ENCODE data around the gene TOP2A.

The TOP2A gene

DNA sequence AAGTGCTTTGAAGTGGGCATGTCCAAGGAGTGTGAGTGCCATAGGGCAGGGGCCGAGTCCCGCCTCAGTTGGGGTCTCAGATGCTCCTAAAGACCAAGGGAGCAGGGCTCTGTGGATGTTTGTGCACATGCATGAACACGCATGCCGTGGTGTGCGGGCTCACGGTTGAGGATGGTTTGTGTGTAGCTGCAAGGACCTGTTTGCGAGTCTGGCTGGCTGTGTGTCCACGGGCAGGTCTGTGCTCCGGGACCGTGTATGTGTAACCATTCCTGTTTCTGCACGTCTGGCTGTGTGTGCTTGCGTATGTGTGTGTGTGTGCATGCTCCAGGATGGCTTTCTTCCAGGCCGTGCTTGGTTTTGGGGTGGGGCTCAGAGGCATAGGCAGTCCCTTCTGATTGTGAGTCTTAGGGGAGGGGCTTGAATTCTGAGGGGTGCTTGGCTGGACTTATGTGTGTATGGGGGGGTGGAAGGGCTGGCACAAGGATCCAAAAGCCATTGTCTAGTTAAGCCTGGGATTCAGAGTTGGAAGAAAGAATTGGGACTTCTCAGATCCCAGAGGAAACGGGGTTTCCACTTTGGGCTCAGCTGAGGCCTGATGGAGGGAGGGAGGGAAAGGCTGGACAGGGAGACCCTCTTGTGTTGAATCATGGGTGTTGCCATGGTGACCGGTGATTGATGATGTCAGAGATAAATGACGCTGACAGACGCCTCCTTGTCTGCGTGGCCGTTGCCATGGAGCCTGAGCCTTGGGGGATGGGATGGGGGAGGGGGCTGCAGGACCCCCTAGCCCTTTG lies 67.6 kb downstream of the TOP2A start:
- TF ChIP-seq, protein P1, sequence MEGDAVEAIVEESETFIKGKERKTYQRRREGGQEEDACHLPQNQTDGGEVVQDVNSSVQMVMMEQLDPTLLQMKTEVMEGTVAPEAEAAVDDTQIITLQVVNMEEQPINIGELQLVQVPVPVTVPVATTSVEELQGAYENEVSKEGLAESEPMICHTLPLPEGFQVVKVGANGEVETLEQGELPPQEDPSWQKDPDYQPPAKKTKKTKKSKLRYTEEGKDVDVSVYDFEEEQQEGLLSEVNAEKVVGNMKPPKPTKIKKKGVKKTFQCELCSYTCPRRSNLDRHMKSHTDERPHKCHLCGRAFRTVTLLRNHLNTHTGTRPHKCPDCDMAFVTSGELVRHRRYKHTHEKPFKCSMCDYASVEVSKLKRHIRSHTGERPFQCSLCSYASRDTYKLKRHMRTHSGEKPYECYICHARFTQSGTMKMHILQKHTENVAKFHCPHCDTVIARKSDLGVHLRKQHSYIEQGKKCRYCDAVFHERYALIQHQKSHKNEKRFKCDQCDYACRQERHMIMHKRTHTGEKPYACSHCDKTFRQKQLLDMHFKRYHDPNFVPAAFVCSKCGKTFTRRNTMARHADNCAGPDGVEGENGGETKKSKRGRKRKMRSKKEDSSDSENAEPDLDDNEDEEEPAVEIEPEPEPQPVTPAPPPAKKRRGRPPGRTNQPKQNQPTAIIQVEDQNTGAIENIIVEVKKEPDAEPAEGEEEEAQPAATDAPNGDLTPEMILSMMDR (IDR thresholded peaks at IDR 0.05; ENCODE audit: borderline replicate concordance, control extremely low read depth, extremely low read depth, insufficient read depth, missing control alignments), result no peak
- in situ Hi-C loops (cut with MboI; ENCODE audit: low sequenced_read_pairs, unreplicated experiment), result loop anchor here (5.0 kb wide), 1 partner anchor 48 kb away; no protein-coding TSS in a partner anchor

DNA sequence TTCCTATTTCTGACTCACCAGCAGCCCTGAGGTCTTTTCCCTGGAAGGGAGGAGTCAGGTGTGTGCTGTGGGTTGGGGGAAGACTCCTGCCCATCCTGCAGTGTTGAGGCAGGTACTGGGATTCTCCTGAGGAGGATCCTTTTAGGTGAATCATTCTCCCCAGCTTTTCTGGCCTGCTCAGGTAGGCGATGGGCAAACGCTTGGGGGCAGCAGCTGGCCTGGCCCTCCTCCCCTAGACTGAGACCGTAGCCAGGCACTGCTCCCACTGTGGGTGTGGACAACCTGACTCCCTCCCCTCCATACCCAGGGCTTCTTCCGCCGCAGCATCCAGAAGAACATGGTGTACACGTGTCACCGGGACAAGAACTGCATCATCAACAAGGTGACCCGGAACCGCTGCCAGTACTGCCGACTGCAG lies 68.2 kb downstream of the TOP2A start:
- DNase-seq (ENCODE audit: low spot score), result no peak
- TF ChIP-seq, protein P1 (IDR thresholded peaks at IDR 0.05; ENCODE audit: borderline replicate concordance, control extremely low read depth, extremely low read depth, insufficient read depth, missing control alignments), result no peak
- in situ Hi-C loops (cut with MboI; ENCODE audit: low sequenced_read_pairs, unreplicated experiment), result no loop called here

More for the DNA sequence above, 67.6 kb downstream of the TOP2A start:
- no peak for DNase-seq (ENCODE audit: low spot score)

DNA sequence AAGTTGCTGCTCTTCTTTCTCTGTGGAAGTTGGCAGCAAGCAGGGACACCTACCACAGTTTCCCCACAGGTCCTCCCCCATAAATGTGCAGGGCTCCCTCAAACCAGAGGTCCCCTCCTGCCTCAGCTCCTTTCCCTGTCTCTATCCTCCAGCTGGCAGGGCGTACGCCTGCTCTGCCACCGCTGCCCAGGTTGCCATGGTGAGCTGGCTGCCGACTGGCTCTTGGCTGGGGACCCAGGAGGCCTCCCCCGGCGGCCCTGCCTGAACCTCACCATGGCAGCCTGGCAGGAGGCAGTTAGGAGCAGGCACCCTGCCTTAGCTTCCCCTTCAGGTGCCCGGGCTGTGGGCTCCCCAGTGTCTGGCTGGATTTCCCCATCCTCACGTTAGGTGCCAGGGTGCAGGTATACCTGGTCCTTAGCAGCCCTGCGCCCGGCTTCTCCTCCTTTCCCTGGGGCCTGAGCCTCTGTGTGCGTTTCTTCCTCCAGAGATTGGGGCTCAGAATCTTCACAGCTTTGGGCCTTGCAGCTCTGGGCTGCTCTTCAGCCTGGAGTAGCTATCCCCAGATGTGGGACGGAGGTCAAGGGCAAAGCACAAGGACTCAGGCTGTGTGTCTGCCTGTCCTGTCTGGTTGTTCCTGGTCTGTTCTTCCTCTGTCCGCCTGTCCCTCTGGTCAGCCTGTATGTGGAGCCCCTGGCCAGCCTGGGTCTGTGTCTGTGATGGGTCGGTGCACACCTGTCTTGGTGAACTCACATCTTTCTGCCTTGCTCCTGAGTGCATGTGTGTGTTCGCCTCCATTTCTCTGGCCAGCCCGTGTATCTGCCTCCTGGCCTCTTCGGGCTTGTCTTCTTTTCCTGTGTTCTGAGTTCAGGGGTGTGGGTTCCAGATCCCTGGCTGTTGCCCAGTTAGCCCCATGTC lies 68.9 kb downstream of the TOP2A start:
- TF ChIP-seq, protein P1 (IDR thresholded peaks at IDR 0.05; ENCODE audit: borderline replicate concordance, control extremely low read depth, extremely low read depth, insufficient read depth, missing control alignments), result no peak
- DNase-seq (ENCODE audit: low spot score), result no peak
- in situ Hi-C loops (cut with MboI; ENCODE audit: low sequenced_read_pairs, unreplicated experiment), result no loop called here

DNA sequence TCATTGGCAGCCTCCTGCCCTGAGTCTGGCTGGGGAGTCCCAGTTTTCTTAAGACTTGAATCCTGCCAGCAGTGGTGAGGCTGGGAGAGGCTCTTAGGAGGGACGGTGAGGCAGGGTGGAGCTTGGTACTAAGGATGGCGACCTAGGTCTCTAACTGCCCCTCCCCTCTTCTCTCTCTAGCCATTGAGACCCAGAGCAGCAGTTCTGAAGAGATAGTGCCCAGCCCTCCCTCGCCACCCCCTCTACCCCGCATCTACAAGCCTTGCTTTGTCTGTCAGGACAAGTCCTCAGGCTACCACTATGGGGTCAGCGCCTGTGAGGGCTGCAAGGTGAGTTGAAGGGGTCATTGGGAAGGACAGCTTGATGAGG lies 69.6 kb downstream of the TOP2A start:
- in situ Hi-C loops (cut with MboI; ENCODE audit: low sequenced_read_pairs, unreplicated experiment), result no loop called here

DNA sequence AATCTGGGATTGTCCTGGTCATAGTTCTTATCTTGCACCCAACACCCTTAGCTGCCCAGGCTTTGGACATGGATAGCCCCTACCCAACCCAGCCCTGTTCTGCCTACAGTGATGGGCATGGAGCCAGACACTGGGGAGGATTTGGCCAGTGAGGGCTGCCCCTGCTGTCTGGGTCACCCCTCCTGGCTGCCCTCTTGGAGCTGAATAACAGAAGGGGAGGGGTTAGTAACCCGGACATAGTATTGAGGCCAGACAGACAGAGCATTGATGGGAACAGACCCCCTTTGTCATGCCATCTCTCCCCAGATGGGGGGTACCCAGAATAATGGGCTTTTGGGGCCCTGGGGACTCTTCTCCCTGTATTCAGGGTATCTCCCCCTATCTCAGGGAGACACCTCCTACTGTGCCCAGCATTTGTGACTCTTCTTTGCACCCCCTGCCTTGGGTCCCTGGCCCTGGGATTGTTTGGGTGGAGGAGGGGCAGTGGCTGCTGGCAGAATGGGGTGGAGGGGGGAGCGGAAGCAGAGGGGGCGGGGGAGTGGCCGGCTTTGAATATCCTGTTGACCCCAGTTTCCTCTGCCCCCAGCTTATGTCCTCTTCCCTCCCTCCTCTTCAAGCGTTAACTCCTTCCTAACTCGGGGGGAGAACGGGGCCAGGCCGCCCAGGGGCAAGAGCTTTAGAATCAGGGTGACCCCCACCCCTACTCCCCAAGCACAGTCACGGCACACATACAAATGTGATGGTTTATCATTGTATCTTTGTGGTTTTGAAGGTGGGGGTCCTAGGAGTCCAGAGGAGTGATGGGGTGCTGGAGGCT lies 70.2 kb downstream of the TOP2A start:
- TF ChIP-seq, protein P1 (IDR thresholded peaks at IDR 0.05; ENCODE audit: borderline replicate concordance, control extremely low read depth, extremely low read depth, insufficient read depth, missing control alignments), result no peak
- no peak for DNase-seq (ENCODE audit: low spot score)
- in situ Hi-C loops (cut with MboI; ENCODE audit: low sequenced_read_pairs, unreplicated experiment), result no loop called here

More for the DNA sequence above, 69.6 kb downstream of the TOP2A start:
- TF ChIP-seq, protein P1 (IDR thresholded peaks at IDR 0.05; ENCODE audit: borderline replicate concordance, control extremely low read depth, extremely low read depth, insufficient read depth, missing control alignments), result no peak
- DNase-seq (ENCODE audit: low spot score), result no peak

DNA sequence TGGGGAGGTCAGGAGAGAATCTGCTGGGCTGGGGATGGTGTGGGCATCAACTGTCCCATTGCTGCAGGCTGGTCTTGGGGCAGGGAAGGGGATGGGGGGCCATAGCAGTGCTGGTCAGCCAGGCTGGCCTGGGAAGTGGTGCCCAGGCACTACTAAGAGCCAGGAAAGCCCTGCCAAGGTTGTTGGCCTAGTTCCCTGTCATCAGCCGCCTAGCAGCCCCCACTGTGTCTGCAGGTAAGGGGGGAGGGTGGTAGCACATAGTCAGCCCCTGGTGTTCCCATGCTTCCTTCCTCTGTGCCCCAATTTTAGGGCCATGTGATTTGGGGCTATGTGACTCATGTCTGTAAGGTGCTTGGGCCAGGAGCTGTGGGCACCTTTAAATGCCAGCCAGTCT lies 70.9 kb downstream of the TOP2A start:
- DNase-seq (ENCODE audit: low spot score), result no peak
- in situ Hi-C loops (cut with MboI; ENCODE audit: low sequenced_read_pairs, unreplicated experiment), result no loop called here
- TF ChIP-seq, protein P1 (IDR thresholded peaks at IDR 0.05; ENCODE audit: borderline replicate concordance, control extremely low read depth, extremely low read depth, insufficient read depth, missing control alignments), result no peak

Measured in GM13976 (cell line).